IMR-90 (cell line): ENCODE measurements around the gene TMPRSS3. TPM values are rescaled to one million over a fixed set of nuclear protein-coding genes. Genes with fewer than 3 reads are reported as not detected.

Experiments
- ATAC-seq: fragments of 200-7000 bp; cut with Tn5 transposase; 2 replicates; pipeline ENCODE4 v1.9.1; 2020; ENCODE audit warnings: low read depth, mild to moderate bottlenecking, moderate library complexity
- BruUV-seq: library from RNA; stranded (reverse); fragments of 400-500 nt; replicated peaks from 2 replicates; lab custom pipeline; 2021; lab: Mats Ljungman, UMichigan
- CTCF ChIA-PET: fragments of 300-600 bp; formaldehyde crosslinking; extraction: SDS; loops from one replicate; lab custom pipeline; 2021; ENCODE audit warnings: antibody characterized with exemption; lab: Yijun Ruan, JAX
- POLR2A ChIA-PET: fragments of 300-600 bp; sonication (Branson Sonifier 250); formaldehyde crosslinking; loops from one replicate; lab custom pipeline; 2022; ENCODE audit warnings: antibody characterized with exemption; ENCODE audit not compliant: unreplicated experiment; lab: Charles Lee
- DNase-seq: peaks from one replicate; pipeline ENCODE4 v3.0.0; 2013
- H2AFZ ChIP-seq: replicated peaks from 2 replicates; pipeline ENCODE3; 2013; ENCODE audit warnings: low read length, mild to moderate bottlenecking; ENCODE audit not compliant: poor library complexity
- H2AK5ac ChIP-seq: 2 replicates; pipeline ENCODE4 v1.6.1; 2013; ENCODE audit warnings: low read depth, low read length, inconsistent platforms
- H2AK9ac ChIP-seq: replicated peaks from 2 replicates; pipeline ENCODE3; 2013; ENCODE audit warnings: mild to moderate bottlenecking, low read depth, low read length, moderate library complexity; ENCODE audit not compliant: poor library complexity
- H2BK120ac ChIP-seq: 2 replicates; pipeline ENCODE4 v1.6.1; 2013; ENCODE audit warnings: low read depth, low read length, inconsistent platforms
- H2BK15ac ChIP-seq: 3 replicates; pipeline ENCODE4 v1.6.1; 2013; ENCODE audit warnings: low read depth, low read length, inconsistent platforms
- H2BK20ac ChIP-seq: 2 replicates; pipeline ENCODE4 v1.6.1; 2013; ENCODE audit warnings: low read depth, mild to moderate bottlenecking, inconsistent platforms, low read length, moderate library complexity
- H2BK5ac ChIP-seq: 2 replicates; pipeline ENCODE4 v1.6.1; 2013; ENCODE audit warnings: mild to moderate bottlenecking, low read depth, low read length, inconsistent platforms; ENCODE audit not compliant: poor library complexity, severe bottlenecking
- H3K14ac ChIP-seq: replicated peaks from 2 replicates; pipeline ENCODE4 v1.6.1; 2013; ENCODE audit warnings: low read depth, low read length, inconsistent platforms
- H3K18ac ChIP-seq: 2 replicates; pipeline ENCODE4 v1.6.1; 2013; ENCODE audit warnings: low read depth, low read length, control low read depth
- H3K23ac ChIP-seq: 2 replicates; pipeline ENCODE4 v1.6.1; 2013; ENCODE audit warnings: low read depth, low read length, inconsistent platforms
- H3K27ac ChIP-seq: 2 replicates; pipeline ENCODE4 v1.5.1; 2013; ENCODE audit warnings: mild to moderate bottlenecking, control low read depth, low read length; ENCODE audit not compliant: insufficient read depth
- H3K27me3 ChIP-seq: 2 replicates; pipeline ENCODE4 v1.6.1; 2013; ENCODE audit warnings: low read length; ENCODE audit not compliant: control insufficient read depth, insufficient read depth
- H3K36me3 ChIP-seq: 2 replicates; pipeline ENCODE4 v1.6.1; 2013; ENCODE audit warnings: low read length, mixed read lengths; ENCODE audit not compliant: control insufficient read depth, insufficient read depth
- H3K4ac ChIP-seq: 2 replicates; pipeline ENCODE4 v1.6.1; 2013; ENCODE audit warnings: low read depth, low read length, inconsistent platforms
- H3K4me1 ChIP-seq: 2 replicates; pipeline ENCODE4 v1.6.1; 2013; ENCODE audit warnings: low read length, mixed read lengths; ENCODE audit not compliant: control insufficient read depth, insufficient read depth
- H3K4me2 ChIP-seq: 2 replicates; pipeline ENCODE4 v1.6.1; 2013; ENCODE audit warnings: low read depth, mild to moderate bottlenecking, control low read depth, low read length, moderate library complexity
- H3K4me3 ChIP-seq: 2 replicates; pipeline ENCODE4 v1.5.1; 2013; ENCODE audit warnings: low read depth, mild to moderate bottlenecking, control low read depth, low read length, moderate library complexity; ENCODE audit not compliant: insufficient read depth
- H3K56ac ChIP-seq: 2 replicates; pipeline ENCODE4 v1.6.1; 2013; ENCODE audit warnings: low read length, inconsistent platforms; ENCODE audit not compliant: insufficient read depth; ENCODE audit errors: extremely low read depth
- H3K79me1 ChIP-seq, 2 experiments: 2 replicates each; pipeline ENCODE4 v1.6.1; 2013; ENCODE audit warnings: low read length in 2 of 2, inconsistent platforms in 1 of 2, low read depth in 1 of 2
- H3K9ac ChIP-seq: 2 replicates; pipeline ENCODE4 v1.6.1; 2013; ENCODE audit warnings: low read depth, low read length, control low read depth
- H3K9me1 ChIP-seq: 2 replicates; pipeline ENCODE4 v1.6.1; 2013; ENCODE audit warnings: low read length, inconsistent platforms; ENCODE audit not compliant: insufficient read depth
- H3K9me3 ChIP-seq: 2 replicates; pipeline ENCODE4 v1.6.1; 2013; ENCODE audit warnings: low read length; ENCODE audit not compliant: control insufficient read depth, insufficient read depth
- H4K20me1 ChIP-seq: 2 replicates; pipeline ENCODE4 v1.6.1; 2013; ENCODE audit warnings: low read length, inconsistent platforms; ENCODE audit not compliant: insufficient read depth
- H4K5ac ChIP-seq: 2 replicates; pipeline ENCODE4 v1.6.1; 2013; ENCODE audit warnings: mild to moderate bottlenecking, low read depth, low read length, control low read depth
- H4K8ac ChIP-seq, 2 experiments: 2 replicates each; pipeline ENCODE4 v1.6.1; 2013; ENCODE audit warnings: low read depth in 2 of 2, low read length in 2 of 2, control low read depth in 1 of 2, inconsistent platforms in 1 of 2
- H4K91ac ChIP-seq: 2 replicates; pipeline ENCODE4 v1.6.1; 2013; ENCODE audit warnings: low read depth, low read length, inconsistent platforms; ENCODE audit not compliant: insufficient read depth
- CEBPB ChIP-seq: IDR thresholded peaks from 2 replicates; pipeline ENCODE4 v1.6.1; 2012; ENCODE audit warnings: low read depth, low read length, improper control_type of control experiment
- CHD1 ChIP-seq: IDR thresholded peaks from 2 replicates; pipeline ENCODE4 v1.6.1; 2012; ENCODE audit warnings: low read depth, low read length, improper control_type of control experiment
- CTCF ChIP-seq: conservative IDR thresholded peaks from 2 replicates; pipeline ENCODE4 v1.5.1; 2012; ENCODE audit warnings: mild to moderate bottlenecking, low read depth, low read length, improper control_type of control experiment
- ELK1 ChIP-seq: fragments of 150-350 bp; IDR thresholded peaks from 2 replicates; pipeline ENCODE4 v1.6.1; 2016; ENCODE audit warnings: low read depth, mild to moderate bottlenecking, low read length, moderate library complexity, borderline replicate concordance
- FOS ChIP-seq: fragments of 150-350 bp; IDR thresholded peaks from 2 replicates; pipeline ENCODE4 v1.6.1; 2016; ENCODE audit warnings: low read depth, low read length
- MAZ ChIP-seq: IDR thresholded peaks from 2 replicates; pipeline ENCODE4 v1.6.1; 2012; ENCODE audit warnings: low read depth, mild to moderate bottlenecking, low read length, improper control_type of control experiment, moderate library complexity, borderline replicate concordance
- MXI1 ChIP-seq: IDR thresholded peaks from 2 replicates; pipeline ENCODE4 v1.6.1; 2012; ENCODE audit warnings: low read depth, mild to moderate bottlenecking, low read length, moderate library complexity, borderline replicate concordance
- NFE2L2 ChIP-seq: fragments of 150-350 bp; IDR thresholded peaks from 2 replicates; pipeline ENCODE4 v1.6.1; 2016; ENCODE audit warnings: low read depth, mild to moderate bottlenecking, low read length
- RAD21 ChIP-seq: IDR thresholded peaks from 2 replicates; pipeline ENCODE4 v1.6.1; 2012; ENCODE audit warnings: low read length, improper control_type of control experiment
- RCOR1 ChIP-seq: IDR thresholded peaks from 2 replicates; pipeline ENCODE4 v1.6.1; 2012; ENCODE audit warnings: mild to moderate bottlenecking, low read length, improper control_type of control experiment; ENCODE audit not compliant: insufficient replicate concordance
- RFX5 ChIP-seq: IDR thresholded peaks from 2 replicates; pipeline ENCODE4 v1.8.0; 2012; ENCODE audit warnings: low read depth, mild to moderate bottlenecking, low read length, moderate library complexity
- USF2 ChIP-seq: fragments of 150-350 bp; IDR thresholded peaks from 2 replicates; pipeline ENCODE4 v1.6.1; 2017; ENCODE audit warnings: mild to moderate bottlenecking, antibody characterized with exemption, low read length, low read depth
- WGBS, 2 experiments: methylation state at CpG; one replicate each; pipeline versions ENCODE4 v1.1.5 to v1.1.7; 2013; ENCODE audit warnings: missing lambda C conversion rate in 2 of 2; ENCODE audit not compliant: insufficient read length in 1 of 2; ENCODE audit errors: extremely low coverage in 2 of 2; 5-methylcytosine and 5-hydroxymethylcytosine counted together
- dilution Hi-C: fragments of 300-500 bp; cut with HindIII; formaldehyde crosslinking; loops from one replicate; pipeline ENCODE4 v1.14.3; 2018; ENCODE audit warnings: low sequenced_read_pairs; ENCODE audit not compliant: unreplicated experiment
- in situ Hi-C: fragments of 300-500 bp; cut with MboI; formaldehyde crosslinking; loops from 3 replicates; pipeline ENCODE4 v1.14.3; 2019; ENCODE audit warnings: low sequenced_read_pairs, inconsistent platforms, mixed read lengths
- intact Hi-C: fragments of 100-400 bp; cut with micrococcal nuclease; formaldehyde crosslinking; loops from 2 replicates; pipeline ENCODE4 v1.10.0; 2022
- polyA plus RNA-seq, 3 experiments: library from polyadenylated mRNA; depleted of rRNA; stranded (reverse); fragments of >200 nt; gene quantifications; 2 replicates each; pipeline ENCODE4 v1.2.3, GENCODE V29; 2012; ENCODE audit warnings: low replicate concordance in 1 of 3
- total RNA-seq: library from RNA; depleted of rRNA; stranded (reverse); fragments of >200 nt; gene quantifications from 2 replicates; pipeline ENCODE4 v1.2.3, GENCODE V29; 2012

TMPRSS3 gene
- total and polyA plus RNA-seq, 2 of the 4 experiments (the other 2 are of a cell fraction), result not detected

GRCh38 chr21:42376338-42376982 is 19.4 kb downstream of the TMPRSS3 start:
- dilution Hi-C loops (no loop called here), intact Hi-C loops (no loop called here), in situ Hi-C loops (no loop called here)
- no peak overlapping the region for H3K4ac ChIP-seq
- ATAC-seq (0 out of 2 replicates have a peak, but pooled peaks have one; percentile 49), DNase-seq (no peak)
- H3K27ac ChIP-seq, result no peak overlapping the region
- no peak overlapping the region for H3K14ac ChIP-seq
- H2BK120ac ChIP-seq, result no peak overlapping the region
- H3K4me2 ChIP-seq, result no peak overlapping the region
- ChIA-PET POLR2A (no interaction called here), CTCF (no interaction called here)
- no peak overlapping the region for H2BK15ac ChIP-seq
- H2AK9ac ChIP-seq, result no peak overlapping the region
- H3K18ac ChIP-seq, result no peak overlapping the region
- H4K5ac ChIP-seq, result no peak overlapping the region
- no peak overlapping the region for H3K56ac ChIP-seq
- no peak overlapping the region for H4K8ac ChIP-seq
- H3K4me1 ChIP-seq, result no peaks in the 10 kb centered on the region
- H3K4me3 ChIP-seq, result no peak overlapping the region
- no peak overlapping the region for H2AFZ ChIP-seq
- no TSS peak for BruUV-seq
- H3K27me3 ChIP-seq, result peaks cover 29% of the 10 kb centered on the region; the same call in 1 of the 2 replicates
- no peaks in the 10 kb centered on the region for H3K36me3 ChIP-seq
- no peak overlapping the region for H3K23ac ChIP-seq
- H4K91ac ChIP-seq, result no peak overlapping the region
- H2BK5ac ChIP-seq, result no peak overlapping the region
- no peaks in the 10 kb centered on the region for H3K79me1 ChIP-seq
- H3K9me1 ChIP-seq, result no peaks in the 10 kb centered on the region
- WGBS, 2 experiments, result 67% methylated on average over 13 of the region's 32 CpGs; no CpG with 5 or more reads in 1 of the 2 experiments
- no peak overlapping the region for H3K9ac ChIP-seq
- H2BK20ac ChIP-seq, result no peak overlapping the region
- H4K20me1 ChIP-seq, result no peaks in the 10 kb centered on the region
- no peaks in the 10 kb centered on the region for H3K9me3 ChIP-seq
- H2AK5ac ChIP-seq, result no peak overlapping the region
- peak; percentile 32; the same call in 1 of the 2 replicates for TF ChIP-seq CTCF
- TF ChIP-seq RFX5, result no peak
- no peak for TF ChIP-seq MXI1
- no peak for TF ChIP-seq FOS
- no peak for TF ChIP-seq MAZ
- 0 out of 2 replicates have a peak, but pooled peaks have one; percentile 17 for TF ChIP-seq CEBPB
- TF ChIP-seq RAD21, result peak; percentile 20; the same call in 1 of the 2 replicates
- TF ChIP-seq RCOR1, result no peak
- no peak for TF ChIP-seq CHD1
- TF ChIP-seq NFE2L2, result no peak
- TF ChIP-seq ELK1, result no peak
- TF ChIP-seq USF2, result no peak
